Stimulated activated CD8-positive, alpha-beta memory T cell treated with anti-CD3 and anti-CD28 coated beads, Interleukin-4, amount 100 ng/mL, for 24 hours (primary cell): ENCODE data around the gene KPNA4.
"Not testable (repeated sequence)": the region's sequence is repeated elsewhere in the genome, so short reads cannot be mapped to it uniquely, and the experiment has no call there.

Source experiments
- DNase-seq: peaks from one replicate; pipeline ENCODE4 v3.0.0-alpha.2; 2020; ENCODE audit warnings: low read depth

The KPNA4 gene

DNA sequence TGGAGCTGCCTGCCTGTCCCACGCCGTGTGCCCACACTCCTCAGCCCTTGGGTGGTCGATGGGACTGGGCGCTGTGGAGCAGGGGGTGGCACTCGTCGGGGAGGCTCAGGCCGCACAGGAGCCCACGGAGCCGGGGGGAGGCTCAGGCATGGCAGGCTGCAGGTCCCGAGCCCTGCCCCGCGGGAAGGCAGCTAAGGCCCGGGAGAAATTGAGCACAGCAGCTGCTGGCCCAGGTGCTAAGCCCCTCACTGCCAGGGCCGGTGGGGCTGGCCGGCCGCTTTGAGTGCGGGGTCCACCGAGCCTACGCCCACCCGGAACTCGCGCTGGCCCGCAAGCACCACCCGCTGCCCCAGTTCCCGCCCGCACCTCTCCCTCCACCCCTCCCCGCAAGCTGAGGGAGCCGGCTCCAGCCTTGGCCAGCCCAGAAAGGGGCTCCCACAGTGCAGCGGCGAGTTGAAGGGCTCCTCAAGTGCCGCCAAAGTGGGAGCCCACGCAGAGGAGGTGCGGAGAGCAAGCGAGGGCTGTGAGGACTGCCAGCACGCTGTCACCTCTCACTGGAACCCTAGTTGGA is 8.7 kb upstream of the KPNA4 start:
- DNase-seq: not testable (repeated sequence)

DNA sequence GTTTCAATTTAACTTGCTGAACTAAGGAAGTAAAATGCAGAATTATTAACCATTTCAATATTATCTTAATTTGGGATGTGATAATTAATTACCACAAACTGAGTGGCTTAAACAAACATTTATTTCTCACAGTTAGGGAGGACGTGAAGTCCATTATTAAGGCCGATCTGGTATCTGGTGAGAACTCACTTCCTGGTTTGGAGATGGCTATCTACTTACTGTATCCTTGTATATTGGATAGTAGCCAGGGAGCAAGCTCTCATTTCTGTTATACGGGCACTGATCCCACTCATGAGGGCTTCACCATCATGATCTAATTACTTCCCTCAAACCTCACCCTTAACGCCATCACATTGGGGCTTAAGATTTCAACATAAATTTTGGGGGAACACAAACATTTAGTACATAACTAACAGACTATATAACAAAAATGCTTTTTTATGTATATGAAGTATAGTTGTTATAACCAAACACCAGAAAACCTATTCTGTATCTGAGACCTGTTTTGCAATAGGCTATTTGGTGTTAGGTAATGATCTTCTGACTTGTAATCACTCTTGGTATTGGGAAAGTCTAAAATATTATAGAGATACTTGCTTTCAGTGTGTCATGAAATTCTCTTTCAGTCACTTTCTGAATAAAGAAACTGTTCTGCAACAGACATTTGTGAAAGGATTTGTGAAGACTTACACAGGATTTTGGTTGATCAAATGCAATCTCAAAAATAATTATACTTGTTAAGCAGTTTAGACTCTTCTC is 4.7 kb upstream of the KPNA4 start:
- no peak for DNase-seq

DNA sequence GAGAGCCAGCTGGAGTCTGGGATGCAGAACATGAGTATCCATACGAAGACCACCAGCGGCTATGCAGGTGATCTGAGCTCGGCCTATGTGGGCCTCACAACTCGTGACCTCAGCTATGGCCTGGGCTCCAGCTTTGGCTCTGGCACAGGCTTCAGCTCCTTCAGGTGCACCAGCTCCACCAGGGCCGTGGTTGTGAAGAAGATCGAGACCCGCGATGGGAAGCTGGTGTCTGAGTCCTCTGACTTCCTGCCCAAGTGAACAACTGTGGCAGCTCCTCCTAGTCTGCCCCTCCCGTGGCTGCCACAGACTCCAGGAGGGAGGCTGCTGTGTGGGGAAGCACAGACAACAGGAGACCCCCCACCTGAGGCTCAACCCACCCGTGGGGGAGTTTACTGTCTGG is 3.6 kb upstream of the KPNA4 start:
- DNase-seq: no peak

DNA sequence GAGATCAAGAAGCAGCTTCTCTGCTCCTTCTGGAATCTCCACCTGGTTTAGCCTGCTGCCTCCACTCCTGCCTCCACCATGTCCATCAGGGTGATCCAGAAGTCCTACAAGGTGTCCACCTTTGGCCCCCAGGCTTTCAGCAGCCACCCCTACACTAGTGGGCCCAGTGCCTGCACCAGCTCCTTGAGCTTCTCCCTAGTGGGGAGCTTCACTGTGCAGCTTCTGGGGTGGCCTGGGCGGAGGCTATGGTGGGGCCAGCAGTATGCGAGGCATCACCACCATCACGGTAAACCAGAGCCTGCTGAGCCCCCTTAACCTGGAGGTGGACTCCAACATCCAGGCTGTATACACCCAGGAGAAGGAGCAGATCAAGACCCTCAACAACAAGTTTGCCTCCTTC is 2.4 kb upstream of the KPNA4 start:
- no peak for DNase-seq

DNA sequence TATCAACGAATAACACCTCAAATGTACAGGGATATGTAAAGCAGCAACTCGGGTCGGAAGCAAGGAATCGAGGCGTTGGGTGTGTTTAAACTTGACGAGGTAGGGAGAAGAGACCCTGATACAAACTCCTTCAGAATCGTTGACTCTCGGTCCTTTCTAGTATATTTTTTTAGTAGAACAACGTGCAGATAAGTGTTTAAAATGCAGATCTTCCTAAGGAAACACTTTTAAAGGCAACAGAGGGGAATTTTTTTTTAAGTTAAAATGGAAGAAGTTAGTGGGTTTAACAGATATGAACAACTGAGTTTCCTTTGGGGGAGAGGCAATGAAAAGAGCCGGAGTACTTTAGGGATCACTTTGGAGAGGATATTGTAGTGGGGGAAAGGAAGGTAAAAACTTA is 1.1 kb upstream of the KPNA4 start:
- no peak for DNase-seq

DNA sequence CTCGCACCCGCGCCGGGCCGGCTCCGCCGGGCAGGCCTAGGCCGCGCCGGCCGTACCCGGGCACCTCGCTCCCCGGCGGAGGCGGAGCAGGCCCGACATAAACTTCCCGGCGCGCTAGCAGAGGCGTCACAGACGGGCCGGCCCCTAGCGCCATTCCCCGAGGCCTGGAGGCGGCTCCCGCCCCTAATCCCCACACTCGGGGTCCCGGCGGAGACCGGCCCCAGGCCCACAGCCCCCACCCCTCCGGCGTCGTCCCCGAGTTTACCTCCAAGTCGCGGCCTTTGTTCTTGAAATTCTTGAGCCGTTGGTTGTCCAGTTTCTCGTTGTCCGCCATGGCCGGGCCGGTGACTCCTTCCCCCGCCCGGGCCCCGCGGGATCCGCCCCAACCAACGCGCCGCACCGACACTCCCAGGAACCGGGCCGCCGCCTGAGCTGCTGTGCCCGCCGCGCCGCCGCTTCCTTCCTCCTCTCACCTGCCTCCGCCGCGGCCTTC is 376 bp downstream of the KPNA4 start:
- peak; percentile 48 for DNase-seq

DNA sequence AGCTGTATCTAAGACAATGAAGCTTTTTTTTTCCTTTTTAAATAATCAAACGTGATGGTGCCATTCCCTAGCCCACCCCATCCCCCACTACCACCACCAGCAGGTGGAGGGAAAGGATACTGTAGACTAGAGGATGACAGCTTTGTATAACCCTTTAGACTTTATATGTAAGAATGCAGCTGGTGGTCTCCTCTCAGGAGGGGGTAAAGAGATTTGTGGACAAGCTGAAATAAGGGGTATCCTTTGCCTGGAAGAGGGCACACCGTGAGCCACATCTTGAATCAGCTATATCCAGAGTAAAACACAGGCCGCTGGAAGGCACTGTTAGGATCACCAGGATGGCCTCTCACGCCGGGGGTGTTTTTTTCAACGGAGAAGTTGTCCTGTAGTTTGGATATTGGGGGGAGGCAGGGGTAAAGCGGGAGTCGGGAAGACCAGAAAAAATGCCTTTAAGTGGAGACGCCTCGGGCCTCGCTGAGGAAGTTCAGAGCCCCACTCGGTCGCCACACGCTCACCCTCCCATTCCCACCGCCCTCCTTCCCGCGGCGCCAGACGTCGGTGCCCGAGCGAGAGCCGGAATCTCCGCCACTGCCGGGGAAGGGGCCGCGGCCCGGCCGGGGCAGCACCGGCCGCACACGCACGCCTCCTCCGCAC is 986 bp downstream of the KPNA4 start:
- no peak for DNase-seq

DNA sequence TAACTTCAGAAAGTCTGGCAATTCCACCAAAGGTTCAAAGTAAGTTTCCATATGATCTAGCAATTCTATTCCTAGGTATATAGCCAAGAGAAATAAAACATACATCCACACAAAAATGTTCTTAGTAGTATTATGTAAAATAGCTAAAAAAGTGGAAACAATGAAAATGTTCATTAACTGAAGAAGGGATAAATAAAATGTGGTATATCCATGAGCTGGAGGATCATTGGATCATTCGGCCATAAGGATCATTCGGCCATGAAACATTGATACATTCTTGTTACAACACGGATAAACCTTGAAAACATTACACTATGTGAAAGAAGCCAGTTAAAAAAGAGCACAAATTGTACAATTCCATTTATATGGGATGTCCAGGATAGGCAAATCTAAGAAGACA is 2.4 kb downstream of the KPNA4 start:
- DNase-seq: no peak

DNA sequence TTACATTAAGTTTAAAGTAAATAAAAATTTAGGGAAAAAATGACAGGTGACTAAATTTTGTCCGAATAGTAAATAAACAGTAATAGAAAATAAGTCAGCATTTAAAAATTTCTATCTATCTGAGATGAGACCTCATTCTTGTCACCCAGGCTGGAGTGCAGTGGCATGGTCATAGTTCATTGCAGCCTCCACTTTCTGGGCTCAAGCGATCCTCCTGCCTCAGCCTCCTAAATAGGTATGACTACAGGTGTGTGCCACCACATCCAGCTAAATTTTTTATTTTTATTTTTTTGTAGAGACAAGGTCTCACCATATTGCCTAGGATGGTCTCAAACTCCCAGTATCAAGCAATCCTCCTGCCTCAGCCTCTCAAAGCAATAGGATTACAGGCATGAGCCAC is 7.8 kb downstream of the KPNA4 start:
- DNase-seq: no peak

DNA sequence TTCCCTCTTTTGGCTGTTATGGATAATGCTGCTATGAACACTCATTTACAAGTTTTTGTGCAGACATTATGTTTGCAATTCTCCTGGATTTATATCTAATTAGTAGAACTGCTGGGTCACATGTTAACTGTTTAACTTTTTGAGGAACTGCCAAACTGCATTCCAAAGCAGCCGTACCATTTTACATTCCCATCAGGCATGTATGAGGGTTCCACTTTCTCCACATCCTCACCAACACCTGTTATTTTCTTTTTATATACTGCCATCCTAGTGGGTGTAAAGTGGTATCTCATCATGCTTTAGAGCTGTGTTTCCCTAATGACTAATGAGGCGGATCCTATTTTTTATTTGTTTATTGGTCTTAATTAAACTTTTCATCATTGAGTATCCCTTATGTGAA is 9.2 kb downstream of the KPNA4 start:
- no peak for DNase-seq

DNA sequence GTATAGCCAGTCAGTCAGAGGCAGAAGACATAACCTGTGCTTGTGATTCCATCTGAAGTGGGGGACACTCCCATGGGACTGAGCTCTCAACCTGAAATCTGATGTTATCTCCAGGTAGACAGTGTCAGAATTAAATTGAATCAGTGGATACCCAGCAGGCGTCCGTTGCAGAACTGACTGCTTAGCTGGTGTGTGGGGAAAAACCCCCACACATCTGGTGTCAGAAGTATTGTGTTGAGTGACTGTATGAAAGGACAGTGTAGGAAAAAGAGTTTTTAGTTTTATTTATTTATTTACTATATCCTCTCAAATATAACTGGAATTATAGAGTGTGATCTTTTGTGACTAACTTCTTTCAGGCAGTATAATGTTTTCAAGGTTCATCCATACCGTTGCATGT is 10.4 kb downstream of the KPNA4 start:
- no peak for DNase-seq

DNA sequence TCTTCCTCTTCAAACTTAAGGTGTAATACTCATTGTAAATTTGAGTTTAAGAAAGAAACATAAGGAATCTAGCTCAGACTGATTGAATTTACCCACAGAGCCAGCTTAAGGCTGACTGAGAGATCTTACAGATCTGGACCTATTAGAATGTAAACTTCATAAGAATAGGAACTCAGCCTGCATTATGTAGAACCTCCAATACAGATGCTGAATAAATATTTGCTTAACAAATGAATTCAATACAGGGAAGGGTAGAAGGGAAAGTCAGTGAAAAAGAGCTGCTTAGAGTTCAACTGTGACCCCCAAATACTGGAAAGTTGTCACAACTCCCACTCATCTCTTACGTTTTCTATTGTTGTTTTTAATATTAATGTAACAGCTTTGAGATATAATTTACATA is 11.5 kb downstream of the KPNA4 start:
- DNase-seq: no peak

DNA sequence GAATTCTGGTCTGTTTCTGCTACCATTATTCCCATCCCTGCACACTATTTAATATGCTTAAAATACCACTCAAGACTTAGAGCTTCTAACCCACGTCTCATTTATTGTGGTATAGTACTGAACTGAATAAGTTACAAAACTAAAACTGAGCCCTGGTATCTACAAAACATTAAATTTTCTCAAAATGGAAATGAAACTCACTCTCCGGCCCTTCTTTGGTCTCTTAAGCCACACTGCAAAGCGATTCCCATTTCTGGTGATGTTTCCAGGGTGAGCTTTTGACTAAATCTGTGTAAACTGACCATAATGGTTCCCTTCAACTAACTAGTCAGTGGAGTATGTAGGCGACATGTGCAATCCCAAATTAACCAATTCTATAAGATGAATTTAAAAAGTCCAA is 18.6 kb downstream of the KPNA4 start:
- DNase-seq: no peak

DNA sequence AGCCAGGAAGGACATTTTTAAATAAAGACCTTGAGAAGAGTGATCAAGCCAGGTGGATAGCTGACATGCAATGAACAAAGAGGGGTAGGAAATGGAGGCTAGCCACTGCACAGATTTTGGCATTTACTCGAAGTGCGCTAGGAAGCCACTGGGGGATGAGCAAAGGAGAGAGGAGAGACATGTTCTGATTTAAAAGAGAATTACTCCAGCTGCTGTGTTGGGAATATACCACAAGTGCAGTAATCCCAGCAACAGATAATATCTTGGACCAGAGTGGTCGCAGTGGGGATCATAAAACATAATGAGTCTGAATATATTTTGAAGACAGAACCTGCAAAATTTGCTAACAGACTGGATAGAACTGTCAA is 19.9 kb downstream of the KPNA4 start:
- no peak for DNase-seq

DNA sequence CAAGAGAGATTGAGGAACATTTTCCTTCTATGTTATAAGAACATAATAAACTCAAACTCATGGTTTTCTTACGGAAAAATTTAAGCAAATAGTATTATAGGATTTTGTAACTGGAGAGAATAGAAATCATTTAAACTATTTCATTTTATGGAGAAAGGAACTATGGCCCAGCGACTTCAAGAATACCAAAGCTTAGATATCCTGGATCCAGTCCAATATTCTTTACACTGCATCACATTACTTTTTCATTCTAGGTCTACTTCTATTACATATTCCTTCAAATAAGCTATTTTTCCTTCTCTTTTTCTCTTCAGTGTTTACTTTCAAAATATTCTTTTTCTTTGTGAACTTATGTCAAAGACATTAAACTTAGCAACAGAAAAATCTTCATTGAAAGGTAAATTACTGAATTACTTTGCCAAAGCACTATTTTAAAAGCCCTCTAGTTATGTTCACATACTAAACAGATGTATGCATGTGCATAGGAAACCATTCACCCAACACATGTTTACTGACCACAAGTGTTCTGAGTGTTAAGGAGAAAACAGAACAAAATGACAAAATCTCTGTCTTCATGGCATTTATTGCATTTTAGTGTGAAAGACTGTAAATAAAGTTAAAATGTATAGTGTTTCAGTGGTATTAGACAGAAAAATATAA is 20.4 kb downstream of the KPNA4 start:
- no peak for DNase-seq

DNA sequence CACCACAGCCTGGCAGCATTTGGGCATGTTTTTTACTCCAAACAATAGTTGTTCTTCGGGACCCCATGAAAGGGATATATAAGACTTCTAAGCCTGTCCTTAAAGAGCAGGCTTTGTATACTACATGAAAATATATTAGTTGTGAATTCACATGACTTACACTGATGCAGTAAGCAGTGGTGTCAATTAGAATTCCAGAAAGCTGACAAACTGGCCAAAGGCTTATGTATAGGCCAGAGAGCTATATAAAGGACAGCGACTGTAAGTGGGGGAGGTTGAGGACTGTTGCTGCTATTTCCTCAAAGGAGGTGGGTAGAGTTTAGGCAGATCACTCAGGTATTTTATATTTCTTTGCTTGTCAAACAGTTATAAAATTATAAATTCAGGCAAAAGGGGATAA is 24.8 kb downstream of the KPNA4 start:
- no peak for DNase-seq

DNA sequence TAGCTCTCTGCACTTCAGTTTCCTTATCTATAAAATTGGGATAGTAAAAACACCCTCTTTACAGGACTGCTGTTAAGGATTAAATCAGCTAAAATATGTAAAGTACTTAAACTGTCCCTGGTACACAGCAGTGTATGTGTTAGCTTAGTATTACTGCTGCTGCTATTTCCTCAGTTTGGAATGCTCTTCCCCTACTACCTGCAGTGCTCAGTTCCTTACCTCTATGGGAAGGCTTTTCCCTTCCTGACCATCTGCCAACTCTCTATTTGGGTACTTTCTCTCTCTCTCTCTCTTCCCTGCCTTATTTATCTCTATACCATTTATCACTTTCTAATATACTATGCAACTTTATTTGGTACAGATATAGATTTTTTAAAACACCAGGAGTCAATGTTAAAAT is 26.5 kb downstream of the KPNA4 start:
- DNase-seq: no peak

DNA sequence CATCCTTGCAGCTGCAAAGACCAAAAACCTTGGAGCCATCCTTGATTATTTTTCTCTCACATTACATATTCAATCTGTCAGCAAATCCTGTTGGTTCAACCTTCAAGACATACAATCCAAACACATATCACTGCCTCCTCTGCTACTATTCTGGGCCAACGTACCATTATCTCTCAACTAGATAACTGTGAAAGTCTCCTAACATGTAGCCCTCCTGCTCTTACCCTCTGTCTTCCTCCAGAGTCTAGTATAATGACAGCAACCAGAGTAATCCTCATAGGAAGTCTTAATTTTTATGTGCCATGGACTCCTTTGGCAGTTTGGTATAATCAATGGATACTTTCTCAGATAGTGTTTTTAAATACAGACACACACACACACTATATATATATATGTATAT is 27.6 kb downstream of the KPNA4 start:
- DNase-seq: no peak

DNA sequence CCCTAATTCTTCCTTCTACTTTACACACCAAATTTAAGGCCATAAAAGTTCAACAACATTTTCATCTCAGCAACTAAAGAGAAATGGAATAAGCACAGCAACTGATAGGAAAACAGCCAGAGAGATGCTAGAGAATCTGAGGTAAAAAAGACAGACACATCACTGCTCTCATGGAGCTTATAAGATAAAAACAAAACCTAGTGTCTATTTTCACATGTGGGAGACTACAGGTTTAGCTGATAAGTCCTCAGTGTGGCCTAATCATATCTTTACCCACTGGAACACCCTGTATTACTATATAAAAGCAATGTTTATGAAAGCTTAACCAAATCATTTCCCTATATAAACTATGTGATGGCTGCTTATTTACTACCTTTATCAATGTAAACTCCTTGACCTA is 33.0 kb downstream of the KPNA4 start:
- no peak for DNase-seq

DNA sequence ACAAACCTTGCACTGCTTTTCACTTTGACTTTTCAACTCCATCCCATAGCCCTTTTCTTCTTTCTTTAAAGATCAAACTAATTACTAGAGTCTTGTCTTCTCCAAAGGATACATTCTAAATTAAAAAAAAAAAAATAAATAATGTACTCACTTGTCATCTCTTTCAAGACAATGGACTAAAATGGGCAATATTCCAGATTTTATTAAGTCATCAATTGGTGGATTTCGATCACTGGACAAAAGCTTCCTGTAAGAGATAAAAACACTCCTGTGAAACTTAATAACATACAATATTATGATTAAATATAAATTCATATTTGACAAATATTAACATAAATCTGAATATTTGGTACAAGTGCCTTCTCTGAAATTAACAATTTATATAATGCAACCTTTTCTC is 34.1 kb downstream of the KPNA4 start:
- DNase-seq: no peak

DNA sequence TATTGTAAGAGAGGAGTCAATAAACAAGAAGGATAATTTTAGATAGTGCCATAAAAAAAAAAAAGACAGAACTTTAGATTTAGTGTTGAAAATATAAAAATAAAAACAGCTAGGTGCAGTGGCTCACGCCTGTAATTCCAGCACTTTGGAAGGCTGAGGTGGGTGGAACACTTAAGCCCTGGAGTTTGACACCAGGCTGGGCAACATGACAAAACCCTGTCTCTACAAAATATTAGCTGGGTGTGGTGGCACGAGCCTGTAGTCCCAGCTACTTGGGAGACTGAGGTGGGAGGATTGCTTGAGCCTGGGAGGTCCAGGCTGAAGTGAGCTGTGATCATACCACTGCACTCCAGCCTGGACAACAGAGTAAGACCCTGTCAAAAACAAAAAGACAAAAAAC is 49.0 kb downstream of the KPNA4 start:
- not testable (repeated sequence) for DNase-seq

DNA sequence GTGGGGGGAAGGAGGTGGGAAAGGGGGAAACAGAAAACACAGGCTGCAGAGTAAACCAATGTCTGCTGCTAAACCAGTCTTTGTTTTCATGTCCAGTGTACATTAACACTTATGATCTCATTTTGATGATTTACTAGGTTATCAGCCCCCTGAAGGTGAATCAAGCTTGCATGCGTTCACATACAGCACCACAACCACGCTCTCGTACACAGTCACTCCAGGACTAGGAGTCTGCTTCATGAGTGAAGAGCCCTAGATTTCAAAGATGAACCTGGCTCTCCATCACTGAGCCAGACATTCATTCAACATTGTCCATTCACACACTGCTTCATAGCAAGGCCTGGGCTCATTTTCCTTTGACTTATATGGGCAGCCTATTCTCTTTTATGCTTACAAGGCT is 64.0 kb downstream of the KPNA4 start:
- DNase-seq: no peak

DNA sequence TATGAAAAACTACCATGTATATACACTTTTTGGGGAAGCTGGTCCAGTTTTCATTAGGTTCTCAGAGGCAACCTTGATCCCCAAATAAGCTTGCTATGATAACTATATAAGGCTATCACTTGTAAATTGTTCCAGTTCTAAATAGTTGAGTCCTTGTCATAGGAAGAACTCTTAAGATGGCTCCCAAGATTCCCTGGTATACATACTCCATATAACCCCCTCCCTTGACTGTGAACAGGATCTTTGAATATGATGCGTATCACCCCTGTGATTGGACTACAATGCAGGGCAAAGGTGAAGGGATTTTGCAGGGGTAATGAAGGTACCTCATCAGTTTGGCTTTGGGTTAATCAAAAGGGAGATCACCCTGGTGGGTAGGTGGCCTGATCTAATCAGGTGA is 67.2 kb downstream of the KPNA4 start:
- no peak for DNase-seq
